Mucosa of gallbladder (tissue), 1 donor: ENCODE measurements around the gene SMAP1. TPM values are rescaled to one million over a fixed set of nuclear protein-coding genes. Genes with fewer than 3 reads are reported as not detected.

Source experiments
- DNase-seq: peaks from one replicate; pipeline ENCODE4 v3.0.0-alpha.2; 2020; ENCODE audit warnings: low spot score
- total RNA-seq: library from RNA; stranded (reverse); gene quantifications from one replicate; pipeline ENCODE4 v1.2.1, GENCODE V29; 2021
- donor health status: DM: no; HTN: no; CAD: no.

The SMAP1 gene
- total RNA-seq, 1 donor from 2014 or later = 33.2 TPM

GRCh38 chr6:70842541-70842940 lies 174.9 kb downstream of the SMAP1 start:
- DNase-seq = no peak

GRCh38 chr6:70843328-70843918 lies 175.7 kb downstream of the SMAP1 start:
- no peak for DNase-seq

- no peak for DNase-seq
Observed at GRCh38 chr6:70844301-70844700, 176.6 kb downstream of the SMAP1 start.

GRCh38 chr6:70846207-70846835 lies 178.6 kb downstream of the SMAP1 start:
- DNase-seq = no peak

GRCh38 chr6:70847106-70848084 lies 179.7 kb downstream of the SMAP1 start:
- no peak for DNase-seq

- no peak for DNase-seq
Observed at GRCh38 chr6:70849348-70850069, 181.8 kb downstream of the SMAP1 start.

GRCh38 chr6:70852667-70853246 lies 185.1 kb downstream of the SMAP1 start:
- no peak for DNase-seq

- DNase-seq = no peak
Observed at GRCh38 chr6:70857387-70858077, 189.8 kb downstream of the SMAP1 start.

- no peak for DNase-seq
Observed at GRCh38 chr6:70860045-70860444, 192.4 kb downstream of the SMAP1 start.

- DNase-seq = no peak
Observed at GRCh38 chr6:70860920-70861319, 193.2 kb downstream of the SMAP1 start.

GRCh38 chr6:70863343-70863742 lies 195.7 kb downstream of the SMAP1 start:
- DNase-seq = no peak

- DNase-seq = no peak
Observed at GRCh38 chr6:70864401-70864800, 196.7 kb downstream of the SMAP1 start.

GRCh38 chr6:70872469-70872868 lies 204.8 kb downstream of the SMAP1 start:
- no peak for DNase-seq

- no peak for DNase-seq
Observed at GRCh38 chr6:70874181-70874913, 206.7 kb downstream of the SMAP1 start.

- no peak for DNase-seq
Observed at GRCh38 chr6:70879496-70879895, 211.8 kb downstream of the SMAP1 start.

GRCh38 chr6:70884074-70884983 lies 216.6 kb downstream of the SMAP1 start:
- DNase-seq = peak; percentile 51

- no peak for DNase-seq
Observed at GRCh38 chr6:70886071-70886470, 218.4 kb downstream of the SMAP1 start.

- no peak for DNase-seq
Observed at GRCh38 chr6:70886661-70887060, 219.0 kb downstream of the SMAP1 start.

GRCh38 chr6:70889270-70889669 lies 221.6 kb downstream of the SMAP1 start:
- DNase-seq = no peak
